ENCODE data around the gene IFNA21. TPM values are rescaled to one million over a fixed set of nuclear protein-coding genes. Genes with fewer than 3 reads are reported as not detected.
"Not testable (repeated sequence)": the region's sequence is repeated elsewhere in the genome, so short reads cannot be mapped to it uniquely, and the experiment has no call there.

The IFNA21 gene
- total and polyA plus RNA-seq, 2 donors (not counting 1 experiment from before 2014, with no cell fraction given), result not detected

DNA sequence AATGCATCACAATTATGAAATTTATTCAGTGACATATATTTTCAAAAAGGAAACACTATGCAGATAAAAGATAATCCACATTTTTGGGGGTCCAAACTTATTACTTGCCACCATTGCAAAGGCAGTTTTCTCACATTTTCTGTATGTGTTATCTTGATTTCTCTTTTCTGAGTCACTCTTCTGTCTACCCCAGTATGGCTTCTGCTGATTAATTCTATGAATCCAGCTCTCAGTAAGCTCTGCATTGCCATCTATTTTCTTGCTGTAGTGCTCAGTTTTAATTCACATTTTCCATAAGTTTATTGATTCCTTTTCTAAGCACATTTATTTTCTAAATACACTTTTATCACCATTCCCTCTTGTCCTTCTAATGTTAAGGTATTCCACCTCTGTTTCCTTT is 38.7 kb upstream of the IFNA21 start:
- no peaks in the 10 kb centered on the region for H3K9me3 Mint-ChIP-seq (ENCODE audit: insufficient read depth)
- Histone ChIP-seq H4K20me1 (ENCODE audit: control insufficient read depth, insufficient read depth, low read length, poor library complexity, severe bottlenecking) (no peaks in the 10 kb centered on the region), H3K79me2 (ENCODE audit: control insufficient read depth, insufficient read depth, low read length) (no peaks in the 10 kb centered on the region), H3K36me3 (replicated peaks in 1 of 2; ENCODE audit: control extremely low read depth in 1 of 2, control insufficient read depth in 1 of 2, extremely low read depth in 1 of 2, insufficient read depth in 2 of 2, low read length in 1 of 2) (no peaks in the 10 kb centered on the region), H2AFZ (ENCODE audit: insufficient read depth, low read depth, low read length, poor library complexity, severe bottlenecking) (no peak overlapping the region), H3K4me2 (replicated peaks; ENCODE audit: low read depth, low read length, poor library complexity, severe bottlenecking) (no peak overlapping the region), H3K27ac (ENCODE audit: low read length in 2 of 2) (no peak overlapping the region), H3K4me3 (ENCODE audit: control extremely low read depth in 1 of 5, extremely low read depth in 1 of 5, insufficient read depth in 1 of 5, low read depth in 2 of 5, low read length in 4 of 5) (no peak overlapping the region), H3K9ac (ENCODE audit: low read length) (no peak overlapping the region), H3K27me3 (replicated peaks in 1 of 4; ENCODE audit: control extremely low read depth in 1 of 4, control insufficient read depth in 3 of 4, insufficient read depth in 4 of 4, low read length in 3 of 4) (peaks cover 0 to under 1% (median 0%) of the 10 kb centered on the region in 4 experiments), H3K9me3 (ENCODE audit: control extremely low read depth in 1 of 3, control insufficient read depth in 2 of 3, insufficient read depth in 1 of 3, low read length in 2 of 3) (no peaks in the 10 kb centered on the region), H3K4me1 (ENCODE audit: control insufficient read depth in 2 of 2, insufficient read depth in 2 of 2, low read length in 2 of 2) (no peaks in the 10 kb centered on the region)
- DNase-seq (no peak), ATAC-seq (ENCODE audit: low read depth) (no peak)
- no peak overlapping the region for H3K27ac Mint-ChIP-seq
- peaks cover 23% of the 10 kb centered on the region for H3K27me3 Mint-ChIP-seq
- TF ChIP-seq EZH2 (IDR thresholded peaks at IDR 0.05; ENCODE audit: borderline replicate concordance, insufficient read depth, low read depth, low read length, poor library complexity, severe bottlenecking), result no peak
- TF ChIP-seq, protein P1, sequence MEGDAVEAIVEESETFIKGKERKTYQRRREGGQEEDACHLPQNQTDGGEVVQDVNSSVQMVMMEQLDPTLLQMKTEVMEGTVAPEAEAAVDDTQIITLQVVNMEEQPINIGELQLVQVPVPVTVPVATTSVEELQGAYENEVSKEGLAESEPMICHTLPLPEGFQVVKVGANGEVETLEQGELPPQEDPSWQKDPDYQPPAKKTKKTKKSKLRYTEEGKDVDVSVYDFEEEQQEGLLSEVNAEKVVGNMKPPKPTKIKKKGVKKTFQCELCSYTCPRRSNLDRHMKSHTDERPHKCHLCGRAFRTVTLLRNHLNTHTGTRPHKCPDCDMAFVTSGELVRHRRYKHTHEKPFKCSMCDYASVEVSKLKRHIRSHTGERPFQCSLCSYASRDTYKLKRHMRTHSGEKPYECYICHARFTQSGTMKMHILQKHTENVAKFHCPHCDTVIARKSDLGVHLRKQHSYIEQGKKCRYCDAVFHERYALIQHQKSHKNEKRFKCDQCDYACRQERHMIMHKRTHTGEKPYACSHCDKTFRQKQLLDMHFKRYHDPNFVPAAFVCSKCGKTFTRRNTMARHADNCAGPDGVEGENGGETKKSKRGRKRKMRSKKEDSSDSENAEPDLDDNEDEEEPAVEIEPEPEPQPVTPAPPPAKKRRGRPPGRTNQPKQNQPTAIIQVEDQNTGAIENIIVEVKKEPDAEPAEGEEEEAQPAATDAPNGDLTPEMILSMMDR (IDR thresholded peaks at IDR 0.05), result no peak
- intact Hi-C loops (cut with micrococcal nuclease), result no loop called here
- CTCF ChIA-PET, result no interaction called here
- no peaks in the 10 kb centered on the region for H3K4me1 Mint-ChIP-seq
- H3K4me3 Mint-ChIP-seq, result no peak overlapping the region
- POLR2A ChIA-PET, result no interaction called here

DNA sequence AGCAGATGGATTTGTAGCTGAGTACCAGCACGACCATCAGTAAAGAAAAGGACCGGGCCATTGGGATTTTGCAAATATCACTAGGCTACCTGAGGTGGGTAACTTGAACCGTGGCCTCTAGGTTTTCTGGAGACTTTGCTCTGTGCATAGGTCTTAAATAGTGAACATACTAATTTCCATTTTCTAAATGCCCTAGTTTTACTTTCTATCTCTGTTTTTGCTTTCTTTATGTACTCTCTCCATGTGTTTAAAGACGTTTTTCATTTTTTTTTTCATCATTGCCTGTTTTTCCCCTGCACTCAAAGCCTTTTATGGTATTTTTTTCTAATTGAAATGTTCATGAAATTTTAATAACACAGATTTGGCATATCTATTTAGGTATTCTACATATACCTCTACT is 35.6 kb upstream of the IFNA21 start, which contains the start of gene IFNA7:
IFNA7 (minus strand) TSS at position 101 of the 400 bp plus-strand sequence; CDS start at position 61, 40 bp downstream.
- H3K4me3 ChIP-seq (ENCODE audit: control extremely low read depth in 1 of 5, extremely low read depth in 1 of 5, insufficient read depth in 1 of 5, low read depth in 2 of 5, low read length in 4 of 5); H3K9me3 Mint-ChIP-seq (ENCODE audit: insufficient read depth); H3K27ac ChIP-seq (ENCODE audit: low read length in 2 of 2); H3K36me3 ChIP-seq (replicated peaks in 1 of 2; ENCODE audit: control extremely low read depth in 1 of 2, control insufficient read depth in 1 of 2, extremely low read depth in 1 of 2, insufficient read depth in 2 of 2, low read length in 1 of 2); H3K4me1 ChIP-seq (ENCODE audit: control insufficient read depth in 2 of 2, insufficient read depth in 2 of 2, low read length in 2 of 2); H3K4me1 Mint-ChIP-seq; H2AFZ ChIP-seq (ENCODE audit: insufficient read depth, low read depth, low read length, poor library complexity, severe bottlenecking); H3K79me2 ChIP-seq (ENCODE audit: control insufficient read depth, insufficient read depth, low read length); H3K4me3 Mint-ChIP-seq; H3K9ac ChIP-seq (ENCODE audit: low read length); DNase-seq; H3K27me3 ChIP-seq (replicated peaks in 1 of 4; ENCODE audit: control extremely low read depth in 1 of 4, control insufficient read depth in 3 of 4, insufficient read depth in 4 of 4, low read length in 3 of 4); POLR2A ChIA-PET; H3K4me2 ChIP-seq (replicated peaks; ENCODE audit: low read depth, low read length, poor library complexity, severe bottlenecking); ATAC-seq (ENCODE audit: low read depth); intact Hi-C loops (cut with micrococcal nuclease); H3K9me3 ChIP-seq (ENCODE audit: control extremely low read depth in 1 of 3, control insufficient read depth in 2 of 3, insufficient read depth in 1 of 3, low read length in 2 of 3); H4K20me1 ChIP-seq (ENCODE audit: control insufficient read depth, insufficient read depth, low read length, poor library complexity, severe bottlenecking); H3K27ac Mint-ChIP-seq: not testable (repeated sequence)
- WGBS (ENCODE audit: insufficient coverage), result 94% methylated on average over 2 of the region's 4 CpGs
- peaks cover 31% of the 10 kb centered on the region for H3K27me3 Mint-ChIP-seq
- CTCF ChIA-PET, result interaction anchor here (1.5 kb wide), 1 partner anchor 19 kb away, joined by 4 read pairs; no protein-coding TSS in a partner anchor
